ENCODE results near the gene PHETA1.

PHETA1 gene

GRCh38 chr12:111319600-111320257, 49.2 kb downstream of the PHETA1 start:
- no peak for DNase-seq

DNA sequence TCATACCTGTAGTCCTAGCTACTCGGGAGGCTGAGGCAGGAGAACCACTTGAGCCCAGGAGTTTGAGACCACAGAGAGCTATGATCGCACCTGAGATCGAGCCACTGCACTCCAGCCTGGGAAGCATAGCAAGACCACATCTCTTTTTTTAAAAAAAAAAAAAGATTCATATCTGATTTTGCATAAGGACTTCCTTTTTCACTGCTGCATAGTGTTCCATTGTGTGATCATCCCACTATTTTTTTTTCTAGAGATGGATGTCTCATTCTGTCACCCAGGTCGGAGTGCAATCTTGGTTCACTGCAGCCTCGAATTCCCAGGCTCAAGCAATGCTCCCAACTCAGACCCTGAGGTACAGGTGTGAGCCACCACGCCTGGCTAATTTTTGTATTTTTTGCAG, 50.4 kb downstream of the PHETA1 start:
- DNase-seq, result no peak

DNA sequence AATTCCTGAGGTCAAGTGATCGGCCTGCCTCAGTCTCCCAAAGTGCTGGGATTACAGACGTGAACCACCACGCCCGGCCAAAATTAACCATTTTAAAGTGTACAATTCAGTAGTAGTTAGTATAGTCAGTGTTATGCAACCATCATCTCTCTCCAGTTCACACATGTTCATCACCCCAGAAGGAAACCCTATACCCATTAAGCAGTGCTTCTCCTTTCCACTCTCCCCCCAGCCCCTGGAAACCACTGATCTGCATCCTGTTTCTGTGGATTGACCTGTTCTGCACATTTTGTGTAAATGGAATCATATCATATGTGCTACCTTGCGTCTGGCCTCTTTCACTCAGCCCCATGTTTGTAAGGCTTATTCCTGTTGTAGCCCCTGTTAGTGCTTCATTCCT, 52.2 kb downstream of the PHETA1 start:
- peak in 1 of 2 donors; percentile 32 for DNase-seq

- peak; percentile 83 to 91 for DNase-seq
Measured at GRCh38 chr12:111314953-111315539, 53.8 kb downstream of the PHETA1 start.

GRCh38 chr12:111313833-111314259, 55.0 kb downstream of the PHETA1 start:
- peak; percentile 67 to 71 for DNase-seq

DNA sequence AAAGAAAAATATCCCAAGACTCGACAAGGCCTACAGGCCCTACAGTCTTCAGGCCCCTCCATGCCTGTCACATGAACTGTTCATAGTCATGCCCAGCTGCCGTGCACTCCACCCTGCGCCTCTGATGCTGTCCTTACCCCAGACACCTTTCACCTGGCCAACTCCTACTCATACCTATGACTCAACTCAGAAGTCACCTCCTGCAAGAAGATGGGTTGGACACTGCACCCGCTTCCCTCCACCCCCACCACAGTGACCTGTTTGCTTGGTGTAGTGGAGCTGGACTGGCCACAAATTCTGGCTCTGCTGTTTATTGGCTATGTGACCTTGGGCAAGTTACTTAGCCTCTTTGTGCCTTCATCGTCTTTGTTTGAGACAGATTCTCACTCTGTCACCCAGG, 56.2 kb downstream of the PHETA1 start:
- no peak for DNase-seq

GRCh38 chr12:111312016-111312415, 56.9 kb downstream of the PHETA1 start:
- no peak for DNase-seq

GRCh38 chr12:111311011-111311410, 57.9 kb downstream of the PHETA1 start:
- DNase-seq, result no peak
